HepG2 (cell line): ENCODE results near the gene NDUFB8. TPM values are rescaled to one million over a fixed set of nuclear protein-coding genes. Genes with fewer than 3 reads are reported as not detected.

Source experiments
- BRD4 ChIP-seq: sonication (generic); formaldehyde crosslinking; IDR thresholded peaks from 2 replicates; pipeline ENCODE4 v1.4.0; 2020; ENCODE audit warnings: missing genetic modification reagents
- HMGA1 ChIP-seq: sonication (generic); formaldehyde crosslinking; conservative IDR thresholded peaks from 2 replicates; pipeline ENCODE4 v1.4.0; 2020; ENCODE audit warnings: missing genetic modification reagents
- NFYC ChIP-seq: IDR thresholded peaks from 2 replicates; pipeline ENCODE4 v1.6.1; 2016; ENCODE audit warnings: missing genetic modification reagents, missing compliant biosample characterization
- PAXIP1 ChIP-seq: sonication (generic); formaldehyde crosslinking; conservative IDR thresholded peaks from 2 replicates; pipeline ENCODE4 v1.4.0; 2020; ENCODE audit warnings: mild to moderate bottlenecking, missing genetic modification reagents, moderate library complexity
- RNF219 ChIP-seq: sonication (generic); formaldehyde crosslinking; IDR thresholded peaks from 2 replicates; pipeline ENCODE4 v1.5.0; 2020; ENCODE audit warnings: mild to moderate bottlenecking, missing genetic modification reagents
- SNAPC2 ChIP-seq: sonication (generic); formaldehyde crosslinking; IDR thresholded peaks from 2 replicates; pipeline ENCODE4 v1.8.1; 2022; ENCODE audit warnings: mild to moderate bottlenecking, missing genetic modification reagents
- ZBTB3 ChIP-seq: sonication (generic); formaldehyde crosslinking; IDR thresholded peaks from 2 replicates; pipeline ENCODE4 v1.4.0; 2020; ENCODE audit warnings: low read depth, mild to moderate bottlenecking, moderate library complexity, missing genetic modification reagents, borderline replicate concordance
- ZFP62 ChIP-seq: sonication (generic); formaldehyde crosslinking; IDR thresholded peaks from 2 replicates; pipeline ENCODE4 v1.4.0; 2020; ENCODE audit warnings: missing genetic modification reagents
- ZNF10 ChIP-seq: sonication (generic); formaldehyde crosslinking; IDR thresholded peaks from 2 replicates; pipeline ENCODE4 v1.4.0; 2020; ENCODE audit warnings: mild to moderate bottlenecking, low read depth, missing genetic modification reagents, borderline replicate concordance
- ZNF740 ChIP-seq: sonication (generic); formaldehyde crosslinking; IDR thresholded peaks from 2 replicates; pipeline ENCODE4 v1.4.0; 2020; ENCODE audit warnings: missing genetic modification reagents
- polyA plus RNA-seq, 8 experiments: library from polyadenylated mRNA; depleted of rRNA in 3 of 8; stranded (reverse) in 7 of 8; unstranded in 1 of 8; fragments of >200 nt; fragmentation: Illumina TruSeq in 4 of 8; extraction: Trizol in 4 of 8; gene quantifications; 2 replicates each; pipeline versions ENCODE4 v1.2.1 to v1.2.3, GENCODE V29; 2011 to 2016; ENCODE audit warnings: low read depth in 4 of 8, missing spikeins in 1 of 8, mixed read lengths in 1 of 8; ENCODE audit not compliant: insufficient read depth in 1 of 8
- total RNA-seq, 5 experiments: library from RNA; depleted of rRNA; stranded (reverse); fragments of >200 nt; fragmentation: Illumina TruSeq; extraction: Trizol; gene quantifications; 2 replicates each; pipeline ENCODE4 v1.2.3, GENCODE V29; 2016; ENCODE audit warnings: low read depth in 1 of 5
- TF ChIP-seq, protein P1 (sequence below): IDR thresholded peaks from 2 replicates; pipeline ENCODE4 v1.6.1; 2016

Gene NDUFB8
- total and polyA plus RNA-seq, 2 of the 13 experiments (the other 11 are each of a cell fraction or from before 2014, with no cell fraction given): 210 to 216 TPM

GRCh38 chr10:100481462-100482081 is 48.1 kb downstream of the NDUFB8 start (continued):
- TF ChIP-seq PAXIP1 (CRISPR knock-in tag) (no peak), ZNF10 (no peak), RNF219 (CRISPR knock-in tag) (no peak), NFYC (peak; percentile 89), ZFP62 (CRISPR knock-in tag) (no peak), BRD4 (CRISPR knock-in tag) (no peak), ZNF740 (CRISPR knock-in tag) (no peak), ZBTB3 (no peak), HMGA1 (CRISPR knock-in tag) (no peak), SNAPC2 (CRISPR knock-in tag) (no peak)
- TF ChIP-seq, protein P1, sequence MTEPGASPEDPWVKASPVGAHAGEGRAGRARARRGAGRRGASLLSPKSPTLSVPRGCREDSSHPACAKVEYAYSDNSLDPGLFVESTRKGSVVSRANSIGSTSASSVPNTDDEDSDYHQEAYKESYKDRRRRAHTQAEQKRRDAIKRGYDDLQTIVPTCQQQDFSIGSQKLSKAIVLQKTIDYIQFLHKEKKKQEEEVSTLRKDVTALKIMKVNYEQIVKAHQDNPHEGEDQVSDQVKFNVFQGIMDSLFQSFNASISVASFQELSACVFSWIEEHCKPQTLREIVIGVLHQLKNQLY (CRISPR knock-in tag): no peak
